Calu3 (cell line): ENCODE data around the gene TSSC4. TPM values are rescaled to one million over a fixed set of nuclear protein-coding genes. Genes with fewer than 3 reads are reported as not detected.

ENCODE experiments used
- BruUV-seq: library from RNA; stranded (reverse); fragments of 400-500 nt; replicated peaks from 2 replicates; lab custom pipeline; 2021; lab: Mats Ljungman, UMichigan
- CTCF ChIA-PET: fragments of 300-600 bp; sonication (Branson Sonifier 250); formaldehyde crosslinking; loops from one replicate; lab custom pipeline; 2022; ENCODE audit warnings: antibody characterized with exemption; lab: Charles Lee
- DNase-seq: peaks from one replicate; pipeline ENCODE4 v3.0.0; 2022
- H3K27ac Mint-ChIP-seq: one replicate; pipeline ENCODE4 v1.8.0; 2022; ENCODE audit warnings: mixed read lengths; ENCODE audit not compliant: unreplicated experiment
- H3K27me3 Mint-ChIP-seq: one replicate; pipeline ENCODE4 v1.8.0; 2022; ENCODE audit warnings: mixed read lengths; ENCODE audit not compliant: unreplicated experiment
- H3K36me3 Mint-ChIP-seq: one replicate; pipeline ENCODE4 v1.8.0; 2022; ENCODE audit warnings: mild to moderate bottlenecking, moderate library complexity, mixed read lengths; ENCODE audit not compliant: insufficient read depth, unreplicated experiment
- H3K4me1 Mint-ChIP-seq: one replicate; pipeline ENCODE4 v1.8.0; 2022; ENCODE audit warnings: mild to moderate bottlenecking, low read depth, mixed read lengths; ENCODE audit not compliant: unreplicated experiment
- H3K4me3 Mint-ChIP-seq: one replicate; pipeline ENCODE4 v1.8.0; 2022; ENCODE audit warnings: mild to moderate bottlenecking, low read depth, moderate library complexity, mixed read lengths; ENCODE audit not compliant: unreplicated experiment
- H3K9me3 Mint-ChIP-seq: one replicate; pipeline ENCODE4 v1.8.0; 2022; ENCODE audit warnings: low read depth, mixed read lengths; ENCODE audit not compliant: unreplicated experiment
- intact Hi-C: fragments of 100-400 bp; cut with micrococcal nuclease; formaldehyde crosslinking; loops from one replicate; pipeline ENCODE4 v1.10.0; 2022; ENCODE audit not compliant: unreplicated experiment
- total RNA-seq: library from RNA; stranded (reverse); gene quantifications from 2 replicates; pipeline ENCODE4 v1.2.3, GENCODE V29; 2022
- TF ChIP-seq, protein P1 (sequence below): fragments of 200-600 bp; IDR thresholded peaks from one replicate; pipeline ENCODE4 v1.8.0; 2022; ENCODE audit warnings: antibody characterized with exemption; ENCODE audit not compliant: unreplicated experiment

Gene TSSC4
- total RNA-seq, 1 experiment from 2014 or later: 49.4 TPM

DNA sequence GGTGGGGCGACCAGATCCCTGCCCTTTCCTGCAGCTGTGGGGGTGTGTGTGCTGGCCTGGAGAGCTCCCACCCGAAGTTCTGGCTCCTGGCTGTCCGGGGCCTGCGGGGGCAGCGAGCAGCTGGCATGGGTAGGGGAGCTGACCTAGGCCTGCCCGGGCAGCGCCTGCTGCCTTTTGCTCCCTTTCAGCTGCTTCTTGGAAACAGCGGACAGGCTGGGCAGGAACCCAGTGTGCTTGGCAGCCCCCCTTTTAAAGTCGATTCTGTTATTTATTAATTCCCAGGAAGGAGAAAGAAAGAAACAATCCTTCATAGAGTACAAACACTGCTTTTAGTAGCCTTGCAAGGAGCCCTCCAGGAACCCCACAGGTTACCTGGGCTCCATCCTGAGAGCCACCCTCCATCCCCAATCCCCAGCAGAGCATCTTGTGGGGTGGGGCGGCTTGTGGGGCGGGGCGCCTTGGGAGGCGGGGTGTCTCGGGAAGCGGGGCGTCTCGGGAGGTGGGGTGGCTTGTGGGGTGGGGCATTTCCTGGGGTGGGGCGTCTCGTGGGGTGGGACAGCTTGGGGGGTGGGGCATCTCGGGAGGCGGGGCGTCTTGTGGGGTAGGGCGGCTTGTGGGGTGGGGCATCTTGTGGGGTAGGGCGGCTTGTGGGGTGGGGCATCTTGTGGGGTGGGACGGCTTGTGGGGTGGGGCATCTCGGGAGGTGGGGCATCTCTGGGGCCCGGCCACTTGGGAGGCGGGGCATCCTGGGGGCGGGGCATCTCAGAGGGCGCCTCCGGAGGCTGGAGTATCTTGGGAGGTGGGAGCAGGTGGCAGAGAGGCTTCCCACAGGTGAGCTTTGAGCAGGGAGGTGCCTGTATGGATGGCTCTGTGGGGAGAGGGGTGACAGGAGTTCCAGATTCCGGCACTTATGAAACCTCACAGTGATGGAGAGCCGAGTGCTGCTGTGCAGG lies 16.4 kb upstream of the TSSC4 start:
- TF ChIP-seq, protein P1, sequence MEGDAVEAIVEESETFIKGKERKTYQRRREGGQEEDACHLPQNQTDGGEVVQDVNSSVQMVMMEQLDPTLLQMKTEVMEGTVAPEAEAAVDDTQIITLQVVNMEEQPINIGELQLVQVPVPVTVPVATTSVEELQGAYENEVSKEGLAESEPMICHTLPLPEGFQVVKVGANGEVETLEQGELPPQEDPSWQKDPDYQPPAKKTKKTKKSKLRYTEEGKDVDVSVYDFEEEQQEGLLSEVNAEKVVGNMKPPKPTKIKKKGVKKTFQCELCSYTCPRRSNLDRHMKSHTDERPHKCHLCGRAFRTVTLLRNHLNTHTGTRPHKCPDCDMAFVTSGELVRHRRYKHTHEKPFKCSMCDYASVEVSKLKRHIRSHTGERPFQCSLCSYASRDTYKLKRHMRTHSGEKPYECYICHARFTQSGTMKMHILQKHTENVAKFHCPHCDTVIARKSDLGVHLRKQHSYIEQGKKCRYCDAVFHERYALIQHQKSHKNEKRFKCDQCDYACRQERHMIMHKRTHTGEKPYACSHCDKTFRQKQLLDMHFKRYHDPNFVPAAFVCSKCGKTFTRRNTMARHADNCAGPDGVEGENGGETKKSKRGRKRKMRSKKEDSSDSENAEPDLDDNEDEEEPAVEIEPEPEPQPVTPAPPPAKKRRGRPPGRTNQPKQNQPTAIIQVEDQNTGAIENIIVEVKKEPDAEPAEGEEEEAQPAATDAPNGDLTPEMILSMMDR: no peak
- intact Hi-C loops: no loop called here
- Mint-ChIP-seq H3K27ac (no peak overlapping the region), H3K36me3 (peaks cover 3% of the 10 kb centered on the region), H3K27me3 (no peaks in the 10 kb centered on the region), H3K9me3 (no peaks in the 10 kb centered on the region), H3K4me1 (no peaks in the 10 kb centered on the region), H3K4me3 (no peak overlapping the region)
- CTCF ChIA-PET: no interaction called here
- BruUV-seq: no TSS peak
- DNase-seq: no peak

GRCh38 chr11:2385156-2386151 lies 15.1 kb upstream of the TSSC4 start:
- no peaks in the 10 kb centered on the region for H3K27me3 Mint-ChIP-seq
- no peak for DNase-seq
- H3K4me3 Mint-ChIP-seq: no peak overlapping the region
- no peak overlapping the region for H3K27ac Mint-ChIP-seq
- CTCF ChIA-PET: no interaction called here
- H3K4me1 Mint-ChIP-seq: no peaks in the 10 kb centered on the region
- intact Hi-C loops: no loop called here
- H3K36me3 Mint-ChIP-seq: peaks cover 5% of the 10 kb centered on the region
- H3K9me3 Mint-ChIP-seq: no peaks in the 10 kb centered on the region
- no TSS peak for BruUV-seq
- TF ChIP-seq, protein P1: no peak

GRCh38 chr11:2386591-2386990 lies 14.0 kb upstream of the TSSC4 start:
- Mint-ChIP-seq H3K36me3 (peaks cover 7% of the 10 kb centered on the region), H3K4me3 (no peak overlapping the region), H3K9me3 (no peaks in the 10 kb centered on the region), H3K27me3 (no peaks in the 10 kb centered on the region), H3K4me1 (no peaks in the 10 kb centered on the region), H3K27ac (no peak overlapping the region)
- TF ChIP-seq, protein P1: no peak
- CTCF ChIA-PET: no interaction called here
- intact Hi-C loops: no loop called here
- no TSS peak for BruUV-seq
- no peak for DNase-seq

- no peaks in the 10 kb centered on the region for H3K27me3 Mint-ChIP-seq
- CTCF ChIA-PET: interaction anchor here (0.6 to 1.1 kb wide), 4 partner anchors 13 to 83 kb away, joined by 3 read pairs; partner anchors contain the start of gene TSSC4
- TF ChIP-seq, protein P1: no peak
These were observed 13.1 kb upstream of the TSSC4 start for GRCh38 chr11:2387266-2387987.

More at GRCh38 chr11:2387266-2387987, 13.1 kb upstream of the TSSC4 start:
- no TSS peak for BruUV-seq
- Mint-ChIP-seq H3K4me3 (no peak overlapping the region), H3K9me3 (no peaks in the 10 kb centered on the region), H3K4me1 (no peaks in the 10 kb centered on the region), H3K27ac (no peak overlapping the region), H3K36me3 (peaks cover 11% of the 10 kb centered on the region)
- intact Hi-C loops: no loop called here
- no peak for DNase-seq
